SH-SY5Y (cell line): ENCODE results near the gene SNRNP35.

Experiments
- GATA2 ChIP-seq: IDR thresholded peaks from 2 replicates; pipeline ENCODE4 v1.6.1; 2011; ENCODE audit warnings: mild to moderate bottlenecking, low read depth, low read length
- GATA3 ChIP-seq: IDR thresholded peaks from 2 replicates; pipeline ENCODE4 v1.6.1; 2011; ENCODE audit warnings: low read depth, mild to moderate bottlenecking, low read length, moderate library complexity

The SNRNP35 gene

GRCh38 chr12:123482876-123483275 lies 24.9 kb downstream of the SNRNP35 start:
- TF ChIP-seq GATA2 = no peak
- no peak for TF ChIP-seq GATA3

GRCh38 chr12:123483602-123484248 lies 25.8 kb downstream of the SNRNP35 start:
- TF ChIP-seq GATA3 = no peak
- no peak for TF ChIP-seq GATA2

DNA sequence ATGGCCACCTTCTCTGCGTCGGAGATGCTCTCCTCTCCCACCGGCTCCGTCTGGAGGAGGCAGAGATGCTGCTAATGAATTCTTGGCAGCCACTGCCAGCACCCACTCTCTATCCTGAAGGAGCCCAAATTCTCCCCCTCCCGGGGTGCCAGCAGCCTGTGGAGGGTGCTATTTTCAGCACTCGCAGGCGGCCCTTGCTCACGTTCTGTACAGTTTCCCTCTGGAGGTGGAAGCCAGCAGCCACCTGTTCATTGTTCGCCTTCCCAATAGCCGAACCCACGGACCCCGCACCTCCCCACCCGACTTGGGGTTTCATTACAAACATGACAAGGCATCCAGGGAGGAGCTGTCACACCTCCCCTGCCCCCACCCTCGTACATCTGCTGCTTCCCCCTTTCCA lies 27.8 kb downstream of the SNRNP35 start:
- no peak for TF ChIP-seq GATA3
- no peak for TF ChIP-seq GATA2

DNA sequence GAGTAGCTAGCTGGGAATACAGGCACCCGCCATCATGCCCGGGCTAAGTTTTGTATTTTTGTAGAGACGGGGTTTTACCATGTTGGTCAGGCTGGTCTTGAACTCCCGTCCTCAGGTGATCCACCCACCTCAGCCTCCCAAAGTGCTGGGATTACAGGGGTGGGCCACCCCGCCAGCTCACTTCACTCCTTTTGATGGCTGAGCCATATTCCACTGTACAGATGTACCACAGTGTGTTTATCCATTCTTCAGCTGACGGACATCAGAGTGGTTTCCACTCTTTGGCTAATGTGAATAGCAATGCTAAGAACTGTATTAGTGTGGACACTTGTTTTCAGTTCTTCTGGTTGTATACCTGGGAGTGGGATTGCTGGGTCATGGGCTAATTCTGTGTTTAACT lies 29.5 kb downstream of the SNRNP35 start:
- no peak for TF ChIP-seq GATA3

DNA sequence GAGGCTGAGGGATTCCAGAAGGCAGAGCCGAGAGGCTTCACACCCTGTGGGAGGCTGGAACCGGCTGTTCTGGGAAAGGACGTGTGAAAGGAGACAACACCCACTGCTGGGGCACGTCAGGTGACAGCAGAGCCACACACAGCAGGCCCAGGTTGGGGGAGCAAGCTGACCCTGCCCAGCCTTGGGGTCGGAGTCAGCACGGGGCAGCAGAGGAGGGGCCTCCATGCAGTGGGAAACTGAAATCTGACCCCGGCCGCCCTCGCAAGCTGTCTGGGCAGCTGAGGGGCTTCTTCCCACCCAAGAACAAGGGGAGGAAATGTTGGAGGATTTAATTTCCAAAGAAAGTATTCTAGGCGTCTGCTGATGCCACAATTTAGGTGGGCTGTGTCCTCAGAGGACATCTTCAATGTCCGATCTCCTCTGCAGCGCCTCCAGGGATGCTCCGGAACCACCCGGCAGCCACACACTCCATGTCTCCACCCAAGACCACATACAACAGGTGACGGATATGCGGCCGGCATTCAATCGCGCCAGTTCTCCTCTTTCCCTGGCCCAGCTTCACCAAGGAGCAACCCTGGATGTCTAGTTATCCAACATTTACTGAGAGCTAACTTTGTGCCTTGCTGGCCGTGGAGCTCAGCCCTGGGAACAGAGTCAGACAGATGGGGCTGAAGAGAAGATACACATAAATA lies 30.7 kb downstream of the SNRNP35 start:
- no peak for TF ChIP-seq GATA3

- TF ChIP-seq GATA2 = no peak
- TF ChIP-seq GATA3 = no peak
Observed at GRCh38 chr12:123489580-123489979, 31.6 kb downstream of the SNRNP35 start.

DNA sequence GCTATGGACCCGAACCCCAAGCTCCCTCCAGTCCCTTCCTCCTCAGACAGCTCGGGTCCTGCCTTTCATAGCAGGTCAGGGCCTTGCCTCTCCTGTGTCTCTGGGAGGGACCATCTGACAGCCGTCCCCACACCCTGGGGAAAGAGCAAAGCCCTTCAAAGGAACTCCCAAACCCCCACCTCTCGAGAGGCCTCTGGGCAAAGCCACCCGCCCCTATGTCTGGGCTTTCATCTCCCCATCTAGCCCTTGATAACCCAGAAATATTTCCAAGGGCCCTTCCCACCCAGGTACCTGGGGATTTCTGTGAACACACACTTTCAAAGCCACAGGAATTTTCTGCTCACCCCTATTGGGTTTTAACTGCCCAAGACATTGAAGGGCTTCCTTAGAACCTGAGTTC lies 32.1 kb downstream of the SNRNP35 start:
- TF ChIP-seq GATA2 (no peak), GATA3 (no peak)

DNA sequence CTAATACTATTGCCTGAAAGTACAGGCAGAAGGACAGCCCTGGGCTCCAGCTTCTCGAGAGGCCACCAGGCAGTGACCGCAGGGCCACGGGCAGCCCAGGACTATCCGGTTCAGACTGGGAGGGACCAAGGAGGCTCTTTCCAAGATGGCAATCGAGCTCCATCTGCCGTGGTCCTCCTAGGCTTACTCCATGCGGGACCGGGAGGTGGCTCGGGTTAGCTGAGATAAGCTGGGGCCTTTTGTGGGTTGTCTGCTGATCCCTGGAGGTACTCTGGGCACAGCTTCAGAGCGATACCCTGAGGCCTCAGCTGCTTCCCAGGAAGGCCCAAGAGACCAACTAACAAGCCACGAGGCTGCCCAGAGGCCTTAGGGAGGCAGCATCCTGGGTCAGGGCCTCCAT lies 33.1 kb downstream of the SNRNP35 start:
- TF ChIP-seq GATA3 (no peak), GATA2 (no peak)

DNA sequence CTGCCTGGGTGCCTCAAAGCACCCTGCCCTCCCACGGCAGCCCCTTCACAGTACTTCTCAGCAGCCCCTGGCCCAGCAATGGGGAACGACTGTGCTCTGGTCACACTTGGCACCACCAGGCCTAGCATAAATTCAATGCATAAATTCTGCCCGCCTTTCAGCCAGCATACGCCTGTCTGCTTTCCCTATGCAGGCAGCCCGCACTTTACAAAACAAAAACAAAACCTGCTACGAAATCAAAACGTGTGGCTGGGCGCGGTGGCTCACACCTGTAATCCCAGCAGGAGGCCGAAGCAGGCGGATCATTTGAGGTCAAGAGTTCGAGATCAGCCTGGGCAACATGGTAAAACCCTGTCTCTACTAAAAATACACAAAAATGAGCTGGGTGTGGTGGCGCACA lies 33.5 kb downstream of the SNRNP35 start:
- no peak for TF ChIP-seq GATA3
- TF ChIP-seq GATA2 = no peak

- no peak for TF ChIP-seq GATA2
- no peak for TF ChIP-seq GATA3
Observed at GRCh38 chr12:123494124-123494851, 36.3 kb downstream of the SNRNP35 start.

DNA sequence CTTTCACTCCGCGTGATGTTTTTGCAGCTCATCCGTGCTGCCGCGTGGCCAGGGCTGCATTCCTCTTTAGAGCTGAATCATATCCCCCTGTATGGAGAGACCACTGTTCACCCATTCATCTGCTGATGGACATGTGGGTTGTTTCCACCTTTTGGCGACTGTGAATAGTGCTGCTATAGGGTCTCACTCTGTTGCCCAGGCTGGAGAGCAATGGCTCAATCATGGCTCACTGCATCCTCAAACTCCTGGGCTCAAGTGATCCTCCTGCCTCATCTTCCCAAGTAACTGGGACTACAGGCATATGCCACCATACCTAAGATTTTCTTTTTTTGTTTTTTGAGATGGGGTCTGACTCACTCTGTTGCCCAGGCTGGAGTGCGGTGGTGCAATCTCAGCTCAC lies 39.1 kb downstream of the SNRNP35 start:
- no peak for TF ChIP-seq GATA3
- no peak for TF ChIP-seq GATA2

DNA sequence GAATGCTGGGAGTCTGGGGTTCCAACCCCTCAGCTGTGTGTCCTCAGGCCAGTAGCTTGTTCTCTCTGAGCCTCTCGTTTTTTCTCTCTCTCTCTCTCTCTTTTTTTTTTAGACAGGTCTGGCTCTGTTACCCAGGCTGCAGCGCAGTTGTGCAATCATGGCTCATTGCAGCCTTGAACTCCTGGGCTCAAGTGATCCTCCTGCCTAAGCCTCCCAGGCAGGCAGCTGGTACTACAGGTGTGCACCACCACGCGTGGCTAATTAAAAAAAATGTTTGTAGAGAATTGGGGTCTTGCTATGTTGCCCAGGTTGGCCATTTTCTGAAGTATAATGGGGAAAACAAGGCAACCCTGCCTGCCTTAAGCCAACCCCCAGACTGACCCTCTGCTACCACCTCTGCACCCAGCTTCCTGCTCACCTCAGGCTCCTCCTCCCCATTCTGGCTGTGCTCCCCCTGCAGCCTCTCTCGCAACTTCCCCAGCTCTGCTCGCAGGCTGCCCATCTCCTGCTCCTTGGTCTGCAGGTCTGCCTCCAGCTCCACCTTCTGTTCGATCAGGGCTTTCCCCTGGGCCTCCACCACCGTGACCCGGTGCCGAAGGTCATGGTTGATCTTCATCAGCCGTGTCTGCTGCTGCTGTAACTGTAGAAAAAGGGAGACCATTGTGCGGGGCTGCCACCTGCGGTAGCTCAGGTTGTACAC lies 40.3 kb downstream of the SNRNP35 start:
- TF ChIP-seq GATA2 (no peak), GATA3 (no peak)

DNA sequence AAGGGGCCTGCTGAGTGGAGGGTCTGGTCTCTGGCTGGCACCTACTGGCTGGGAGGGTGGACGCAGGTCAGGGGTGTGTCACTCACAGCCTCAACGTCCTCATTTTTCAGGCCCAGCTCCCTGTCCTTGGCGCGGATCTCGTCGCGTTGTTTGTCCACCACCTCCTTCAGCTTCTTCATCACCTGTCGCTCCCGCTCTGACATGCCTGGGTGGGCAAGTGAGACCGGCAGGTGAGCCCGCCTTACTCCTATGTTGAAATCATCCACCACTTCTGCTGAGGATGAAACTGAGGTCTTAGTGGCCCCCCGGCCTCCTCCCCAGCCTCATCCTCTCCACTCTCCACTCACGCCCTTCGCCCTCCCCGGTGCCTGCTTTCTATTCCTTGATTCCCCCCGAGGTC lies 41.4 kb downstream of the SNRNP35 start:
- TF ChIP-seq GATA2 (no peak), GATA3 (no peak)

GRCh38 chr12:123502163-123502704 lies 44.3 kb downstream of the SNRNP35 start:
- TF ChIP-seq GATA3 = no peak
- TF ChIP-seq GATA2 = no peak
